Sigmoid colon (tissue), 4 donors: ENCODE results near the gene KATNAL2.
"Not testable (repeated sequence)": the region's sequence is repeated elsewhere in the genome, so short reads cannot be mapped to it uniquely, and the experiment has no call there.

Experiments used
- CTCF ChIP-seq, 4 experiments: fragments of 450-650 bp in 3 of 4; fragments of 200-600 bp in 1 of 4; IDR thresholded peaks; one replicate each; pipeline ENCODE4 v1.5.1; 2016 to 2019; ENCODE audit warnings: antibody characterized with exemption in 4 of 4, mild to moderate bottlenecking in 3 of 4, moderate library complexity in 2 of 4
- POLR2A ChIP-seq, 2 donors: fragments of 450-650 bp; IDR thresholded peaks; one replicate each; pipeline ENCODE4 v1.6.1; 2016; ENCODE audit warnings: antibody characterized with exemption in 2 of 2, mild to moderate bottlenecking in 2 of 2, moderate library complexity in 2 of 2
- POLR2AphosphoS5 ChIP-seq, 4 donors: sonication (generic); formaldehyde crosslinking; IDR thresholded peaks; one replicate each; pipeline ENCODE4 v1.6.1; 2017; ENCODE audit warnings: antibody characterized with exemption in 4 of 4

- not testable (repeated sequence) for TF ChIP-seq CTCF, POLR2AphosphoS5, POLR2A (IDR thresholded peaks at IDR 0.05)
These were observed 46.5 kb downstream of the KATNAL2 start for GRCh38 chr18:46963656-46964578.
